DMS114 treated with DMSO at 0.1 percent for 48 hours (cell line): ENCODE results near the gene PRR19.

ENCODE experiments used
- DNase-seq: peaks from one replicate; lab custom pipeline; 2025; ENCODE audit not compliant: unreplicated experiment; lab: John Stamatoyannopoulos, UW

PRR19 gene

GRCh38 chr19:42348211-42348610 lies 46.3 kb downstream of the PRR19 start:
- no peak for DNase-seq

- DNase-seq = no peak
Measured at GRCh38 chr19:42349378-42350107, 47.6 kb downstream of the PRR19 start.

- no peak for DNase-seq
Measured at GRCh38 chr19:42350417-42350816, 48.5 kb downstream of the PRR19 start.

- no peak for DNase-seq
Measured at GRCh38 chr19:42351079-42351735, 49.3 kb downstream of the PRR19 start.

- DNase-seq = no peak
Measured at GRCh38 chr19:42352301-42353259, 50.6 kb downstream of the PRR19 start.

- no peak for DNase-seq
Measured at GRCh38 chr19:42353341-42354015, 51.5 kb downstream of the PRR19 start.

GRCh38 chr19:42355896-42356295 lies 54.0 kb downstream of the PRR19 start:
- DNase-seq = no peak

- DNase-seq = no peak
Measured at GRCh38 chr19:42356686-42357085, 54.8 kb downstream of the PRR19 start.

- DNase-seq = no peak
Measured at GRCh38 chr19:42357290-42357689, 55.4 kb downstream of the PRR19 start.
